HG03442 (cell line): ENCODE data around the gene CCDC170.

ENCODE experiments used
- ATAC-seq: cut with Tn5 transposase; IDR thresholded peaks from one replicate; pipeline ENCODE4 v1.9.1; 2021; ENCODE audit warnings: mild to moderate bottlenecking, moderate library complexity; ENCODE audit not compliant: unreplicated experiment

Gene CCDC170

DNA sequence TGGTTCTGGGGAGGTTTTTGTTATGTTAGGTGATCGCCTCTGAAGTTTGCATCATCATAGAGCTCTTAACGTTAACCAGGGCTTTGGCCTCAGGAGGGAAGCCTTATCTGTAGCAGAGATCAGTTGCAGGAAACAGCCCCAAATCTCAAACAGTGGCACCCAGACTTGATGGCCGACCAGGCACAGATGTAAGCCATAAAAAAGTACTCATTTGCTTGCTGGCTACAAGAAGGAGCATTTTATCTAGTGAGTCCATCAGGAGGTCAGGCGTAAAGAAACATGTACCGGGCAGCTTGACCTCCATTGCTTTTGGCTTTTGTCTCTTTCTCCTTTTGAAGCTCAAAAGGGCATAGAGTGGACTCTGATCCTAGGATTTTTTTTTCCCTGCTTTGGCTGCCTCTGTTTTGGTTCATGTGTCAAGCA, 122.3 kb downstream of the CCDC170 start:
- no peak for ATAC-seq

DNA sequence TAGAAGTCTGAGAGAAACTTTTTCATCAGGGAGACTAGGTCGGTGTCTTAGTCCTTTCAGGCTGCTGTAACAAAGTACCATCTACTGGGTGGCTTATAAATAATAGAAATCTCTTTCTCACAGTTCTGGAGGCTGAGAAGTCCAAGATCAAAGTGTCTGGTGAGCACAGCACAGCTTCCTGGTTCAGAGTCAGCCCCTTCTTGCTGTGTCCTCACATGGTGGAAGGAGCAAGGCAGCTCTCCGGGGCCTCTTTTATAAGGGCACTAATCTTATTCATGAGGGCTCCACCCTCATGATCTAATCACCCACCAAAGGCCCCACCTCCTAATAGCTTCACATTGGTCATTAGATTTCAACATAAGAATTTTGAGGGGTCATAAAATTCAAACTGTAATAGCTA, 122.8 kb downstream of the CCDC170 start:
- no peak for ATAC-seq

DNA sequence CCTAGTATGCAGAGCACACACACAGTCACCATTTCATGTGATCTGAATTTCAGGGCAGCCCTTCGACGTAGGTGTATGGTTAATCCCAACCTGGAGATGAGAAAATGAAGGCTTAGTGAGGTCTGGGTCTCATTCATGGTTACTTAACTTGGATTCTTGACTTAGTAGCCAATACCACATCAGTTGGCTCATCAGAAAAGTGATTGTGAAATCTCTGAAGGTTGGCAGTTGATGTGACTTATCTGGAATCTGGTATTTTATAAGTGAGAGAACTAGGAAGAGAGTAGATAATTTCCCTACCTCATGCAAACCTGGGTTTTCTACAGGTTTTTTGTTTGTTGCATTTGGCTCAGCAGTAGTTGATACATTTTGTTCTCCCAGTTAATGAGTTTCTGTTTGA, 123.7 kb downstream of the CCDC170 start:
- no peak for ATAC-seq

DNA sequence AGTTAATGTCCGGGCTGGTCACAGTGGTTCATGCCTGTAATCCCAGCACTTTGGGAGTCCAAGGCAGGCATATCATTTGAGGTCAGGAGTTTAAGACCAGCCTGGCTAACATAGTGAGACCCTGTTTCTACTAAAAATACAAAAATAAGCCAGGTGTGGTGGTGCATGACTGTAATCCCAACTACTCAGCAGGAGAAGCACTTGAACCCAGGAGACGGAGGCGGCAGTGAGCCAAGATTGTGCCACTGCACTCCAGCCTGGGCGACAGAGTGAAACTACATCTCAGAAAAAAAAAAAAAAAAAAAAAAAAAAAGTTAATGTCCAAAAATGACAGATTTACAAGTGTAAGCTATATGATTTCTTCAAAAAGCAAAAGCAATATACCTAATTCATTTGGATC, 124.9 kb downstream of the CCDC170 start:
- ATAC-seq, result no peak

DNA sequence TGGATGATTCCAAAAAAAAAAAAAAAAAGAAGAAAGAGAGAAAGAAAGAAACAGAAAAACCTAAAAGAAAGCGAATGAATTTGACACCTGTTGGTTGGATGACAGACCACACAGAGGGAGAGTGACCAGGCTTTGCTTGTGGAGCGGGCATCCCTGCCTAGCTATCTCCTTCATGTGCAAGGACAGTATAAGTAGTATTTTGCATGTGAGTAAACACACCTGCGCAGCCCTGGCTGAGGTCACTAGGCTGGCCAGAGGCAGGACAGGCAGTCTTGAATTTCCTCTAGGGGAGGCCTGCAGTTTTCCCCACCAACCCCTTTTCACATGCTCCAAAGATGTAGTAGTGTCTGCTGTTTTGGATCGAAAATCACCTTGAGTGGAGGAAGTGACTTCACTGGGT, 126.4 kb downstream of the CCDC170 start:
- ATAC-seq, result no peak

DNA sequence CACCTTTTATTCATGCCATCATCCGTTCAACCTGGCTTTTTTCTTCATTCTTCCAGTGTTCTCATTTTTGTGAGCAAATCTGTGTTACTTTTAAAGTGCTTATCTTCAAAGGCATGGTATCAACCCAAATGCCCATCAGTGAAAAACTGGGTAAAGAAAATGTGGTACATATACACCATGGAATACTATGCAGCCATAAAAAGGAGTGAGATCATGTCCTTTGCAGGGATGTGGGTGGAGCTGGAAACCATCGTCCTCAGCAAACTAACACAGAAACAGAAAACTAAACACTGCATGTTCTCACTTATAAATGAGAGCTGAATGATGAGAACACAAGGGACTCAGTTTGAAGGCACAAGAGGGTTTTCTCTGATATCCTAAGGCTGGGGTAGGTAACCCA, 130.3 kb downstream of the CCDC170 start:
- ATAC-seq, result no peak

DNA sequence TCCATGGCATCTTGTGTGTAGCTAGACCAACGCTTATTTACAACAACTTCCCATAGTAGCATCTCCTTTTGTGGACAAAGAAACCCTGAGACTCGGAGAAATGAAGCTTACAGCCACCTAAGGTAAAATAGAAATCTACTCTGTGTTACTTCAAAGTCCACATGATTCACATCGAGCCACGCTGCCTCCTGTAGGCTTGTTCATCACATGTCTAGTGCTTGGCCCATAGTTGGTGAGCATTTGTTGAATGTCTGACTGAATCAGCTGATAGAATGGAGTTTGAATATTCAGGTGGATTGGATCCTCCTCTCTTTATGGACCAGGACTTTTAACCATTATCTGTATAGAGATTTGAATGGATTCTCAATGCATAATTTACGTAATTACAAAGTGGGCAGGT, 130.7 kb downstream of the CCDC170 start:
- ATAC-seq, result no peak

DNA sequence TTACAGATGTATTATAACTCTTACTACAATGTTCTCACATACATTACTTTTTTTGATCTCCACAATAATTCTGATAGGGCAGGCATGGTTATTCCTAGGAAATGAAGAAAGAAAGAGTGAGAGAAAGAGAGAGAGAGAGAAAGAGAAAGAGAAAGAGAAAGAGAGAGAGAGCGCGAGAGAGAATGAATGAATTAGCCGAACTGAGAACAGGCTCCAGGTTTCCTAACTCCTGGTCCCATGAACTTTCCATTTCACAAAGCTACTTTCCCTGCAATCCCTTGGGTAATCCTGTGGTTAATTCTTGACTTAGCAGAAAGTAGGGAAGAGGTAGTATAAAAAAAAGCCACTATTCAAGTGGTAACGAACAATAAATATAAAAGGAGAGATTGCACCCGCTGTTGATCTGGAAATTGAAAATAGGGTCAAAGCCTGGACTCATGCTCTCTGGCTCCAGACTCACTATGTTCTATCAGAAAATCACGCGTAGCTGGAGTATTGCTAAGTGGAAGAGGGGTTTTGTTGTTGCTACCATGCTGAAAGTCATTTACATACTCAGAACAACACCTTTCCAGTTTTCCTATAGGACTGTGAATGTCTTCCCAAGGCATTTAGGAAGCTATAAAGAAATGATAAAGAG, 131.2 kb downstream of the CCDC170 start:
- ATAC-seq, result no peak

DNA sequence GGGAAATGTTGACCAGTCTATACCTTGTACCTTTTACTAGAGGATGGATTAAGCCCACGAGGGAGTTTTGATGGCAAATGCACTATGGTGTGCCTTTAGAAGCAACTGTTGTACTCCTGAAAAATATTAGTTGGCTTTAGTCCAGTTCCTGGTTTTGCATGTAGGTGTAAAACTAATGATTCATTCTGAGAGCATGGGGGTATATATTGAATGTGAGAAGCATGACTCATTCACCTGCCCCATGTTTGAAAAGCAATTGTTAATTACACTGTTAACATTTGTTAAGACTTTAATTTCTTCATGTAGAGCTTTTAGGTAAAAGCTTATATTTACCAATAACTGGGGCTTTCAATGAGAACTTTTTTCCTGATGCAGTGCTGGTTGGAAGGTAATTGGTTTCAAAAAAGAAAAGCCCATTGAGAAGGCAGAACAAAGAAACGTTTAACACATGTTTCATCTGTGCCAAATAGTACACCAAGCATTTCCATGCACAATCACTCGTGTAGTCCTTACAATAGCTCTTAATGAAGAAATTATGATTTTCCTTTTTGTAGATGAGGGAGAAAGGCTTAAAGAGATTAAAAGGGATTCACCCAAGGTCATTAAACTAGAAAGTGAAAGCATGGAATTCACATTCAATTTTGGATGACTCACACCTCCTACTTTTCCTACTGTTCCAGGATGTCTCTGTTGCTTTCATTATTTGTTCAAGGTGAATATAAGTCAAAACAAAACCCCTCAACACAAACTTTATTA, 134.1 kb downstream of the CCDC170 start:
- peak; percentile 76 for ATAC-seq

DNA sequence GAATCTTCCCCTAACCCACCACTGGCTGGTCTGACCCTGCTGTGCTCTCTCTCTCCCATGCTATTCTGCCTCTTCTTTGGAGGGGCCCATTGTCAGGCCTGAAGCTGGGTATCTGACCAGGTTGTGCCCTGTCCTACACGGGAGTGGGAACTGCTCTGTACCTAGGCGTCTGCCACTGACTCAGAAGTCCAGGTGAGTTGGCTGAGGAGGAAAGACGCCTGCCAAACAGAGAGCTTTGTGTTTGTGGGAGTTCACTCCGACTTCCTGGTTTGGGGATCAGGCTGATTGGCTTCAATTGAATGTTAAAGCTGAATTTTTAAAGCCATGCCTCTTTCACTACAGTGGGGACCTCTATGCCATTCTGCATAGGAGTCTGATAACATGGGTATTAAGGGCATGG, 136.0 kb downstream of the CCDC170 start:
- ATAC-seq, result no peak

DNA sequence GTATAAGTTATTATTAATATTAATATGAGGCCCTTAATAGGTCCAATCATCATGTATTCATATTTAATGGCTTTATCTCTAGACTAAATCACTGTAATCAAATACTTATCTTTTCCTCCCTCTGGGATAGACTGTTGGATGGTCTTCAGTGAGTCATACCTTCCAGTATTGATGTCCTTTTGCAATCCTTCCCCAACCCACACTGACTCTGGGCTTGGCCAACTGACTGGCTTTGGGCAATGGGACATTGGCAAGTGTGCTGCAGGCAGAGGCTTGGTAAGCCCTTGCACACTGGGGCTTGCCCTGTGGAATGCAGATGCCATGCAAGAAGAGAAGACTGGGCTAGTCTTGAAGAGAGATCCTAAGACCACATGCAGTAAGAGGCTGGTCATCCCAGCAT, 136.6 kb downstream of the CCDC170 start:
- no peak for ATAC-seq

DNA sequence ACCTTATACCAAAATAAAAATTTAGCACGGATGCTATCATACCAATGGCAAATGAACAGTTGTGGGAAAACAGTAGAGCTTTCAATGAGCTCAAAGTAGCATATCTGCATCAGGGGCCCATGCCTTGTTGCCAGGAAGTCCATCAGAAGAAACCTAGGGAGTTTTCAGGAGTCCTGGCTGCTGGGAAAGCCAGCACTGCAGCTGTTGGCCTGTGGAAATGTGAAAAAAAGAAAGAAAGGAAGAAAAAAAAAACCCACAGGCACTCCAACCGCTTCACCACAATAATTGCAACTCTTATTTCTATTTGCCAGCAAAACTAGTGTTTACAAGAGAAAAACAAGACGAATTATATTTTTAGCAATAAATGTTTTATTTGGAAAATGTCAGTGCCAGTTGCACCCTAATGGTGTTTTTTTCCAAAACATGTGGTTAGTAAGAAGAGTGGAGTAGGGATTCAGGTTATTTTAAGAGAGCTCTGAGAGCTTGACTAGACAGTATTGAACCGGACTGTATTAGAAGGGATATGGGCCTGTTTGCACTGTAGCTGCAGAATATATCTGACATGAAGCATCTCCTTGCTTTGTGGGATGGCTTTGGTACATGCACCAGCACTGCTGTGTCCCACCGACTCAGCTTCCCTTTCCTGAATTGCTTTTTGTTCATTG, 137.3 kb downstream of the CCDC170 start:
- ATAC-seq, result no peak

DNA sequence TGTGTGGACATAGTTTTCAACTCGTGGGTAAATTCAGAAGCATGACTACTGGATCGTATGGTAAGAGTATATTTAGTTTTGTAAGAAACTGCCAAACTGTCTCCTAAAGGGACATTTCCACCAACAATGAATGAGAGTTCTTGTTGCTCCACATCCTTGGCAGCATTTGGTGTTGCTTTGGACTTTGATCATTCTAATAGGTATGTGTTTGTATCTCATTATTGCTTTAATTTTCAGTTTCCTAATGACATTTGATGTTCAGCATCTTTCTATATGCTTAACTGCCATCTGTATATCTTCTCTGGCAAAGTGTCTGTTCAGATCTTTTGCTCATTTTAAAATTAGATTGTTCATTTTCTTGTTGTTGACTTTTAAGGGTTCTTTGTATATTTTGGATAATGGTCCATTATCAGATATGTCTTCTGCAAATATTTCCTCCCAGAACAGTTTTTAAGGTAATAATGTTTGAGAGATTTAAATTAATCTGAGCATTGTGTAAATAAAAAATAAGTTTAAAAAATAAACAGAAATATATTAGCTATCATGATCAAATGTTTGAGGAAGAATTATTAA, 138.7 kb downstream of the CCDC170 start:
- no peak for ATAC-seq

DNA sequence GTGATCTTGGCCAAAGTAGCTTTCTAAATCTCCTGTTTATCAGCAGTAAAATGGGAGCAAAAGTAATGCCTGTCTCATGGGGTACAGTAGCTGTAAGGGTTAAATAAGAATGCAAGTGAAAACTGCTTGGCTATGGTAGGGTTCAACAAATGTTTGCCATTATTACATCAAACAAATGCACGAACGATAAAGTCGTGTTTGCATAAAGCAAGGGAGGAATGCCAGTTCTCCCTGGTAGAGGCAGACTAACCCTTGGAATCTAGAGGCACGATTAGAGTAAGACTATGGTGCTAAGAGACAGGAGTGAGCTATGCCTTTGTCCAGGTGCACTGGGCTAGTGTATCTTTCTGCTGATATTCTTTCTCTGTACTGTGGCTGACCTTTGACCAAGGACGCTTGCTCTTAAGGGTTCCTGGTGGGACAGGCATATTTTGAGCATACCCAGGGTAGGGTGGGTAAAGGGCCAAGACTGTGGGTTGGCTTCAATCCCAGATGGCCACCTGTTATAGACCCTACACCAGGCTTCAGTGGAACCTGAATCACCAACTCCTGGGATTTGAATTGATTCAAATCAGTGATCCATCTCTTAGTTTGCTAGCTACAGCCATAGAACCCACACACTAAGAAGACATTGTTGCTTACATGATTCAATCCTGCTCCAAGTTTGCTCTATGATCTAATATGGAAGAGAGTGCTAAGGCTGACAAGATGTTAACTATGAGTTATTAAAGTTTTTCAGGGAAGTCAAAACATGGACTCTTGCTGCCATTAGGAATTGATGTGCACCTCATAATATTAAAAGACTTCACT, 139.9 kb downstream of the CCDC170 start:
- ATAC-seq, result no peak

DNA sequence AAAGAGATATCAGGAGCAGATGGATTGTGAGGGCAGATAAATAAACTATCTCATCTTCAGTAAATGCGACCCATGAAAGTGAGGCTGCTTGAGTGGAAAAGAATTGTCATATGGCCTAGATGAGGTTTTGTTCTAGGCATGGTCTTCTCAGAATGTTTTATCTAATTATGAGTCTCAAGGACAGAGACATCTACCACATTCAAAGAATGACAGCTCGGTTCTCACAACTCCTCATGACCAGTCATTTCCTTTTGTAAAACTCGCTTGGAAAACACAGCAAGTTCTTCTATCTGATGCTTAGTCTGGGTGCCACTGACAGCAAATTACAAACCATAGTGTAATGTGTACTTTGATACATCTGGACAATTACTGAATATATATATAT, 140.5 kb downstream of the CCDC170 start:
- no peak for ATAC-seq

DNA sequence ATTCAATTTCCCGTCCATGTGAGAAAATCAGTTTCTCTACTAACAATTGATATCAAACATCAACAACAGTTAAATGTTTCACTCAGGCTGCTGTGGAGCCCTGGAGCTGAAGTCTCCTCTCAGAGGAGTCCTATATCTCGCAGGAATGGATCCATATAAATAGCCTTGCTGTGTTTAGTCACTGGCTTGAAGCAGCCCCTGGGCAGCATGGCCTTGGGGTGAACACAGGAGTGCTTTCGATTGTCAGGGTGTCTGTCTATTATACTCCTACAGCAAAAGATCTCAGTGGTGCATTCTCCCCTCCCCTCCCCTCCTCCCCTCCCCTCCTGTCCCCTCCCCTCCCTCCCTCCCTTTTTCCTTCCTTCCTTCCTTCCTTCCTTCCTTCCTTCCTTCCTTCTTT, 141.9 kb downstream of the CCDC170 start:
- no peak for ATAC-seq

DNA sequence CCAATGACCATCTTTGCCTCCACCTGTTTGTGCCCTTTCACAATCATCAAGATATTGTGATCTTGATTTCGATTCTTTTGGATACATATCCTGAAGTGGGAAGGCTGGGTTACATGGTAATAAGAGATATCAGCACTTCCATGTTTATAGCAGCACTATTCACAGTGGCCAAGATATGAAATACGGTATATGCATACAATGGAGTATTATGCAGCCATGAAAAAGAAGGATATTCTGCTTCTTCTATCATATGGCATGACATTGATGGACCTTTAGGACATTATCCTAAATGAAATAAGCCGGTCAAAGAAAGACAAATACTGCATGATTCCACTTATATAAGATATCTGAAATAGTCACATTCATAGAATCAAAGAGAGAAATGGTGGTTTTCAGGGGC, 144.0 kb downstream of the CCDC170 start:
- ATAC-seq, result no peak

DNA sequence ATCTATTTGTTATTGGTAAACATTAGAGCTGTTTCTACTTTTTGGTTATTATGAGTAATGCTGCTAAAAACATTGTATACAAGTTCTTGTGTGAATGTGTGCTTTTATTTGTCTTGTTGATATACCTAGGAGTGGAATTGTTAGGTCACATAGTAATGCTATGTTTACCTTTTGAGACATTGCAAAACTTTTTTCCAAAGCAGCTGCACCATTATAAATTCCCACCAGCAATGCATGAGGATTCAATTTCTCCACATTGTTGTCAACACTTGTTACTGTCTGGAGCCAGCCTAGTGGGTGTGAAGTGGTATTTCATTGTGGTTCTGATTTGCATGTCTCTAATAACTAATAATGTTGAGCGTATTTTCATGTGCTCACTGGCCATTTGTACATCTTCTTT, 145.9 kb downstream of the CCDC170 start:
- ATAC-seq, result no peak

DNA sequence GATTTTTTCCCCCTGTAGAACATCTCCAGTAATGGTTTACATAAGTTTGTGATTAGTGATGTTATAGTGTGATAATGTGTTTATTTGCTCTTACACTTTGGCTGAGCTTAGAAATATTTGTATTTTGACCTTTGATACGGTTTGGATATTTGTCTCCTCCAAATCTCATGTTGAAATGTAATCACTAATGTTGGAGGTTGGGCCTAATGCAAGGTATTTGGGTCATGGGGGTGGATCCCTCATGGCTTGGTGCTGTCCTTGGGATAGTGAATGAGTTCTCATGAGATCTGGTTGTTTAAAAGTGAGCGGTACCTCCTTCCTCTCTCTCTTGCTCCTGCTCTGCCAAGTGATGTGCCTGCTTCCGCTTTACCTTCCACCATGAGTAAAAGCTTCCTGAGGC, 147.2 kb downstream of the CCDC170 start:
- no peak for ATAC-seq

DNA sequence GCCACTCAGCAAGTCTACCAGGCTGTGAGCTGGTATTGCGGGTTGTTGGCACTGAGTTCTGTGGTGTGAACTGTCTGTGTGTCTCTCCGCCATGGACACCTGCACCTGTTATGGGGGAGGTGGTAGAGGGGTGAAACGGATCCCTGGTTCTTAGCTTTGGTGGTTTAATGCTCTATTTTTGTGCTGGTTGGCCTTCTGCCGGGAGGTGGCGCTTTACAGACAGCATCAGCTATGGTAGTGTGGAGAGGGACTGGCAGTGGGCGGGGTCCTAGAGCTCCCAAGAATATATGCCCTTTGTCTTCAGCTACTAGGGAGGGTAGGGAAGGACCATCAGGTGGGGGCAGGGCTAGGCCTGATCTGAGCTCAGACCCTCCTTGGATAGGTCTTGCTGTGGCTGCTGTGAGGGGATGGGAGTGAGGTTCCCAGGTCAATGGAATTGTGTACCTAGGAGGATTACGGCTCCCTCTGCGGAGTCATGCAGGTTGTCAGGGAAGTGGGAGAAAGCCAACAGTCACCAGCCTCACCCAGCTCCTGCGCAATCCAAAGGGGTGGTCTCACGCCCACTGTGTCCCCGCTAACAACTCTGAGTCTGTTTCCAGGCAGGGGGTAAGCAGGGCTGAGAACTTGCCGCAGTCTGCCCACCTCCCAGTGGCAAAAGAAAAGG, 154.3 kb downstream of the CCDC170 start:
- ATAC-seq, result no peak

DNA sequence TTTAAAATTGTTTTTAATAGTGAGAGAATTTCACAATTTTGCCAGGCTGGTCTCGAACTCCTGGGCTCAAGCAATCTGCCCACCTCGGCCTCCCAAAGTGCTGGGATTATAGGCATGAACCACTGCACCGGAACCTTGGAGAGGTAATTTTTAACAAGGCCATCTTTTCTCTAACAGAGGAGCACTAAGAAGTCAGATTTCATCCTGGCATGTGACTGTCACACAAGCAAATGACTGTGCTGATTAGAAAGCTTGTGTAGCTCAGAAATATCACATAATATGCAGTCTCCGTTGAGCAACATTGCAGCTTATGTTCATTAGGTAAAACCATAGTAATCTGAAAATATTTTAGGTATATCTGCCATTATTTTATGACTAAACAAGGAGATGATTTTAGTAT, 156.0 kb downstream of the CCDC170 start:
- ATAC-seq, result no peak
